HS-5 (cell line): ENCODE data around the gene PLPP3.

Source experiments
- DNase-seq: peaks from one replicate; pipeline ENCODE4 v3.0.0-alpha.2; 2012; ENCODE audit warnings: low read depth

Gene PLPP3

DNA sequence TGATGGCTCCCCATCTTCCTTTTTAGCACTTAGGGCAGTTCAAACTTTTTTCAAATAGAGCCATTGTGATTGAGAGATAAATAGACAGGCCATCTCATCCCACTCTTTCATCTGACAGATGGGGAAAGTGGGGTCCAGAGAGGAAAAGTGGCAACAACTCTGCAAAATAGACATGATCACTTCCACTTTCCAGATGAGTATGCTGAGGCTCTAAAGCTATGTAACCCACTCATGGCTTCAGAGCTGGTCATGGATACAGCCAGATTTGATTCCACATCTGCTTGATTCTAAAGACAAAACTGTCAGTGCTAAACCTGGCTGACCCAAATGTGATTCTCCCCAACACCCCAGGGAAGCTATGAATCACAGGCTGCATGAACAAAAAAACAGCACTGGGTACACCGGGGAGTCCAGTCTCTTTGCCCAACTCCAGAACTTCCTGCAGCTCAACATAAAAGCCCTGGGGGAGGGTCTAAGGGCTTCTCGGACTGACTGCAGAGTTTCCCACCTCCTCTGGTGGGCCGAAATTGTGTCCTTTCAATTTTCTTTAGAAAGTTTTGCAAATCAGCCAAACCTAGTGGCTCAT, 59.3 kb downstream of the PLPP3 start:
- DNase-seq: no peak

DNA sequence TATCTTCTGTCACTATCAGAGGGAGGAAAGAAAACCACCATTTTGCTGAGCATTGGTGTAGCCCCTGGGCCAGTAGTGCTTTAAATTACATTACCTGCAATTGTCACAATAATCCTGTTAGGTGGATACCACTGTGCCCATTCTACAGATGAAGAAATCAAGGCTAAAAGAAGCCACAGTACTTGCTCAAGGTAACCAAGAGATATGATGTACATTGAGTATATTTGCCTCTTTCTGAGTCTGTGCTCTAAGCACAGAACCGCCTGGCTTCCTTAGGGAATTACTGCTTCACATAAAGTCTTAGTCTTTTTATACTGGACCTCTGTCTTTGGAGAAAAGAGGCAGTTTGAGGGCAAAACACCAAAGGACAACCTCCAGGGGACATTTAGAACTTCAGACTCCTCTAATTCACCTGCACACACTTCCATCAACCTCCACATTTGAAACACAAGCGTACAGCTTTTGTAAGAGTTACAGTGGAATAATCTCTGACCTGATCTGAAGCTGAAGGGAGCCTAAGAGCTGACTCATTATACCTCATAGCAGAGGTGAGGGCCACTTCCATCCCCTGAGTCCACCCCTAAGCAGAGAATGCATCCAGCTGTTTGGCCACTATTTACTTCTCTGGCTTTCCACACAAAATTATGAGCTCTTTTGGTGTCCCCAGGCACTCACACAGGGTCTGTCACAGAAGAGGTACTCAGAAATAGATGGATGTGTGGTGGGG, 61.8 kb downstream of the PLPP3 start:
- no peak for DNase-seq

GRCh38 chr1:56516539-56517252, 62.7 kb downstream of the PLPP3 start:
- no peak for DNase-seq

DNA sequence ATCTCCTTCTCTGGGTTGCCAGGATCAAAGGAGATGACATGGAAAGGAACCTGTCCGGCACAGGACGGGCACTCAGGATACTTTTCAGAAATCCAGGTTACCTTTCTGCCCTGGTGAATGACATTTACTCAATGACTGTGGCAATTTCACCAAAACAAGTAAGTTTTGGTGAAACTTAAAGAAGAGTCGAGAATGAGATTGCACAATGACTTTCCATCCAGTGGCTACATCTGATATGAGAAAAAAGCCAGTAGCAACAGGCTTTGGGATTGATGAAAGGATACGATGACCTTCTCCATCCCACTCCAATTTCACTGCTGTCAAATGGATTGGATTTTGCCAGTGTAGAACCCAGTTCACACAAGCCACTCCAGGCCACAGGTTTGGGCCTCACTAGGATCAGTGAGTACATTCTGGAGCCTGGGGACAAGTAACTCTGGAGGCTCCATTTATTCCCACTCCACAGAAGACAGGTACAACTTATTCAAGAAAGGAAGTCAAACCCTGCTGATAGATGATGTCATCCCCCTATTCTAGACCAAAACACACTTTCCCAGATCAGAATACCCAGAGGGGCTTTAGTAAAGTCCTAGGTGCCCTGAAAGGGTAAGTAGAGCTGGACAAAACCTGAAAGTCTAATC, 63.3 kb downstream of the PLPP3 start:
- no peak for DNase-seq

- DNase-seq: no peak
Measured at GRCh38 chr1:56512724-56513494, 66.5 kb downstream of the PLPP3 start.

- DNase-seq: no peak
Measured at GRCh38 chr1:56511766-56512165, 67.6 kb downstream of the PLPP3 start.

DNA sequence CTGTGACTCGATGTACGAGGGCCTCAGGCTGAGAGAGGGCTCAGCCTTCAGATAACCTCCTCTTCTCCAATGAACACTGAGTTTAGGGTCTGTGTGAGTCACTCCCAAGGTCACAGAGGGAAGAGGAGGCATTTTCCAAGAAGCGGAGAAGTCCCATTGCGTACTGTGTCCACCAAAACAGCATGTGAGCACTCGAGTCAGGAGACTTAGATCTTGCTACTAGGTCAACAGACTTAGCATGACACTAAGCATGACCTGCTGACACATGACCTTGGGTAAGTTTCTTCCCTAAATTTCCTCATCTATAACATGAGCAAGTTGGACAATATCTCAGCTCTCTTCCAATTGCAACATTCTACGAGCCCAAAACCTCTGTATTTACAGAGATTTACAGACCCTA, 68.0 kb downstream of the PLPP3 start:
- no peak for DNase-seq

GRCh38 chr1:56510642-56511021, 68.7 kb downstream of the PLPP3 start:
- no peak for DNase-seq

GRCh38 chr1:56509713-56510641, 69.4 kb downstream of the PLPP3 start:
- DNase-seq: no peak

DNA sequence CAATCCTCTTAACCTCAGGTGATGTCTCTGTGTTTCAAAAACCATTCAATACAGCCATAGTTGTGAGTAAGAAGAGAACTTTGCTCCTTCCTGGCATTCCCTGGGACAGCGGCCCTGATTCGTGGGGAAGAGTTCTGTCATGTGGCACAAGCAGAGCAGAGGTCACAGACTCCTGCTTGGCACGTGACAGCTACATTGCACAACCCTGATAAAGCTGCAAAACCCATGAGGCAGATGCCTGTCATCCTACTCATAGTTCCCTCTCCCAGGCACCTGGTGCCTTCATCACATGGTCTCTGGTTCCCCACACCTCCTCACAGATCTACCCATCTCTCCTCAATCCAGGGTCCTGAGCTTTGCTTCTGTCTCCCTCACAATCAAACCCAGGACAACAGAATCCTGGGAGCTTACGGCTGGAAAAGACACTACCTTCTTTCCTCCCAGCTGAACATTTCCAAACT, 70.8 kb downstream of the PLPP3 start:
- DNase-seq: peak; percentile 15

- DNase-seq: no peak
Measured at GRCh38 chr1:56507925-56508522, 71.3 kb downstream of the PLPP3 start.

- no peak for DNase-seq
Measured at GRCh38 chr1:56506951-56507491, 72.3 kb downstream of the PLPP3 start.

- no peak for DNase-seq
Measured at GRCh38 chr1:56505792-56506743, 73.3 kb downstream of the PLPP3 start.

- DNase-seq: no peak
Measured at GRCh38 chr1:56502700-56503245, 76.6 kb downstream of the PLPP3 start.

DNA sequence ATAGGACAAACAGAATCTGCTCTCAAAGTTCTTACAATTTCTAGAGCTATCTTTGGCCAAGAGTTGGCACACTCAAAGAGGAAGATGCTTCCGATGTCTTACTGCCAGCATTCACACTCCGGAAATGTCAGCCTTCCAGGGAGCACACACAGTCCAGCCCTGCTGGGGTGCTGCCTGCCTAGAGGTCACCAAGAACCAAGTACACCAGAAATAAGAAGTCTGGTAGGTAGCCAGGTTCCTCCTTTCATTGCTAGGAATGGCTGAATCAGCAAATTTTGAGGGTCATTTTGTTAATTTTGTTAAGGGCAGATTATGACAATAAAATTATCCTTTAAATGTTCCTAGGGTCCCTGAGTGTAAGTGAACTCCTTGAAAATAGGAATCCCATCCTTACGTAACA, 77.5 kb downstream of the PLPP3 start:
- no peak for DNase-seq

- no peak for DNase-seq
Measured at GRCh38 chr1:56501426-56501825, 77.9 kb downstream of the PLPP3 start.

DNA sequence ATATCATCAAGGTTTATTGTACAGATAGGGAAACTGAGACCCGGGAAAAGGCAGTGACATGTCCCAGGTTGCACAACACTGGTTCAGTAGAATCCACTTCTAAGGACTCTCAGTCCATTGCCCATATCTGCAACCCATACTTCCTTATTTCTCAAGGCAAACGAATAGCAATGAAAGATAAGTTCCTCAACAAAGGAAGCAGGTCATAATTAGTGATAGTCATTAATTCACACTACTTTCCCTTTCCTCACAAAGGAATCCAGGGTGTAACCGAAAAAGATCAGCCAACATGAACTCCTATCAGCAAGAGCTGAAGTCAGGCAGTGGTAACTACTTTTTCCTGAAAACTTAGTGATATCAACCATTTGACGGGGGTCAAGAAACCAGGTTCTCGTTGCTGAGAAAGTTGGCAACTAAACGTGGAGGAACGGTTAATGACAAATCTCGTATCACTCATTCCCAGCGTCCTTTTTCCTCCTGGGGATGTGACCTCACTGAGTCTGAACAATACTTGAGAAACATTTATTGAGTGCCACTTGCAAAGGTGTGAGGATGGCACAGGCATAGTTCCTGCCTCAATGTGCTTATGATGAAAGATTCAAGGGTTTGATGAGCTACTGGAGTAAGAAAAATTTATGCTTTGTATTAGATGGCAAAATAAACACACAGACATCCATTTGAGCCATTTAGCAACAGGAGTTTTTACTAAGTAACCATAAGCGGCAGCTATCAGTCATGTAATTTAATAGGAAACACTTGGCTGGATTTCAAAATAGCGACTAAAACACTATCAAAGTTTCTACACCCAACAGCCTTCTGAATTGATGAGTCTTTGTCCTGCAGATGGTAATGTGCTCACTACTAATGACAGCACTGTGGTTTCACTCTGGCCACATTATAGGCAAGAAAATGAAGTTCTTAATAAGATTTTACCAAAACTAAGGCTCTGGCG, 82.3 kb downstream of the PLPP3 start:
- DNase-seq: no peak

DNA sequence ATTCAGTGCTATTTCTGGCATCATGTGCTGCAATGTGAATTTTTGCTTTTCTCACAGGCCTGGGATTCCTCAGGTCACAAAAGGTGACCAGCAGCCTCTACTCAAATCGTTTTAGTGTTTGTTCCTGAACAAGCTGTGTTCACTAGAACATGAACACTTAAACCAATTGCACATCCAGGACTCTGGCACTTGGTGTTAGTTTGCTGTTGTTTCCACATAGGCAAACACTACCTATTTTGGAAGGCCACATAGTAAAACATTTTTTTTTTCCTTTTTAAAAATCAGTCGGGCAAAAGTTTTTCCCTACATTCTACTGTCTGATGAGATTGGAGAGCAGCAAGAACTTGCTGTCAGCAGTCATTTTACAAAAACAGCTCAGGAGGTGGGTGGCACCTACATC, 83.2 kb downstream of the PLPP3 start:
- DNase-seq: no peak
